Glutamatergic neuron (in vitro differentiated cells): ENCODE results near the gene PEX10. TPM values are rescaled to one million over a fixed set of nuclear protein-coding genes. Genes with fewer than 3 reads are reported as not detected.

ENCODE experiments used
- DNase-seq: peaks from one replicate; pipeline ENCODE4 v3.0.0; 2022
- H3K27ac Mint-ChIP-seq: one replicate; pipeline ENCODE4 v1.8.0; 2020; ENCODE audit warnings: mild to moderate bottlenecking, mixed read lengths, inconsistent platforms; ENCODE audit not compliant: unreplicated experiment
- H3K27me3 Mint-ChIP-seq: one replicate; pipeline ENCODE4 v1.8.0; 2020; ENCODE audit warnings: mild to moderate bottlenecking, moderate library complexity, mixed read lengths, inconsistent platforms; ENCODE audit not compliant: unreplicated experiment
- H3K36me3 Mint-ChIP-seq: one replicate; pipeline ENCODE4 v1.8.0; 2020; ENCODE audit warnings: mild to moderate bottlenecking, mixed read lengths, inconsistent platforms; ENCODE audit not compliant: unreplicated experiment
- H3K4me1 Mint-ChIP-seq: one replicate; pipeline ENCODE4 v1.8.0; 2020; ENCODE audit warnings: mild to moderate bottlenecking, low read depth, mixed read lengths, inconsistent platforms; ENCODE audit not compliant: unreplicated experiment
- H3K4me3 Mint-ChIP-seq: one replicate; pipeline ENCODE4 v1.8.0; 2020; ENCODE audit warnings: mild to moderate bottlenecking, mixed read lengths, inconsistent platforms; ENCODE audit not compliant: unreplicated experiment
- H3K9me3 Mint-ChIP-seq: one replicate; pipeline ENCODE4 v1.8.0; 2020; ENCODE audit warnings: mild to moderate bottlenecking, moderate library complexity, mixed read lengths, inconsistent platforms; ENCODE audit not compliant: unreplicated experiment
- total RNA-seq: library from RNA; stranded (reverse); fragmentation: NEBNext Ultra II Directional; extraction: Animal tissue kit (Norgen Biotek cat#: 25700); gene quantifications from one replicate; pipeline ENCODE4 v1.2.1, GENCODE V29; 2021; ENCODE audit not compliant: unreplicated experiment
- TF ChIP-seq, protein P1 (sequence below): fragments of 200-600 bp; sonication (generic); IDR thresholded peaks from one replicate; pipeline ENCODE4 v1.5.0; 2021; ENCODE audit not compliant: partially characterized antibody, unreplicated experiment

The PEX10 gene
- total RNA-seq, 1 donor from 2014 or later: 14.0 TPM

DNA sequence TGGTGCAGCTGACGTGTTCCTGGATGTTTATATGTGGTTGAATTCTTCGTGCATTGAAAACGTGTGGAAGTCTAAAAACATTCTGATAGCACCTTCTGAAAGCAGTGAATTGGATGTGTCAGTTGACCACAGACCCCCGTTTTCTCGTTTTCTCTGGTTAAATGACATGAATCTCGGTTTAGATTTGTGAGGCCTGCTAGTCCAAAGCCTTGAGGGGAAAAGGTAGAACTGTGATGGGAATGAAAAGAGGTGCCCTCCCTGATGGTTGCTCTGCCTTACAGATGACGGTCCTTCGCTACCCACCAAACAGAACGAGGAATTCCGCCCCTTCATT is 11.8 kb downstream of the PEX10 start:
- TF ChIP-seq, protein P1, sequence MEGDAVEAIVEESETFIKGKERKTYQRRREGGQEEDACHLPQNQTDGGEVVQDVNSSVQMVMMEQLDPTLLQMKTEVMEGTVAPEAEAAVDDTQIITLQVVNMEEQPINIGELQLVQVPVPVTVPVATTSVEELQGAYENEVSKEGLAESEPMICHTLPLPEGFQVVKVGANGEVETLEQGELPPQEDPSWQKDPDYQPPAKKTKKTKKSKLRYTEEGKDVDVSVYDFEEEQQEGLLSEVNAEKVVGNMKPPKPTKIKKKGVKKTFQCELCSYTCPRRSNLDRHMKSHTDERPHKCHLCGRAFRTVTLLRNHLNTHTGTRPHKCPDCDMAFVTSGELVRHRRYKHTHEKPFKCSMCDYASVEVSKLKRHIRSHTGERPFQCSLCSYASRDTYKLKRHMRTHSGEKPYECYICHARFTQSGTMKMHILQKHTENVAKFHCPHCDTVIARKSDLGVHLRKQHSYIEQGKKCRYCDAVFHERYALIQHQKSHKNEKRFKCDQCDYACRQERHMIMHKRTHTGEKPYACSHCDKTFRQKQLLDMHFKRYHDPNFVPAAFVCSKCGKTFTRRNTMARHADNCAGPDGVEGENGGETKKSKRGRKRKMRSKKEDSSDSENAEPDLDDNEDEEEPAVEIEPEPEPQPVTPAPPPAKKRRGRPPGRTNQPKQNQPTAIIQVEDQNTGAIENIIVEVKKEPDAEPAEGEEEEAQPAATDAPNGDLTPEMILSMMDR: no peak
- no peaks in the 10 kb centered on the region for H3K9me3 Mint-ChIP-seq

DNA sequence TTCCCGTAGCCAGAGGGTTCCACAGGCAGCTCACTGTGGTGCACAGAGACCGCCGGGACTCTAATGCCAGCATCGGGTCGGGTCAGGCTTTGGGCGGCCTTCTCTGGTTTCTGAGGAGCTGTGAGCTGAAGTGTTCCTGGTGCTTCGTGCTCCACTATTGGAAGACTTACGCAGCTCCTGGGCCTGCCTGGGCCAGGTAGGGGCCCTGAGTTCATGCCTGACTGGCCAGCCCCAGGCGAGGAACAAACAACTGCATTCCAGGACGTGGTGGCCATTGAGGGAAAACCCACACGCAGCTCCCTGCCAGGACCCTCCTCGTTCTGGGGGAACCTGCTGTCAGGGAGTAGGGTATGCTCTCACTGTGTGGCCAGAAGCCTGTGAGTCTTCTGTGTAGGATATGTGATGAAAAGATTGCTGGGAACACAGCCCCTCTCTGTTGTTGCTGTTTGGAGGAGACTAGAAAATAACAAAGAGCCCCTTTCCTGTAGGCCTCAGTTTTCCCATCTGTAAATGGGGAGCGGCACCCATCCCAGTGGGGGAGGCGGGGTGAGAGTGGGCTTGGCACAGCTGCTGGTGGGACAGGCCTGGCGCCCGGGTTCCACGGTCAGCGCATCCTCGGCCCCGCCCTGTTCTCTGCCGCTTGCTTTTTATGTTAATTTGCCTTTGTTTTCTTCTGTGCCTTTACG is 12.3 kb downstream of the PEX10 start:
- no peaks in the 10 kb centered on the region for H3K4me1 Mint-ChIP-seq
- H3K27me3 Mint-ChIP-seq: no peaks in the 10 kb centered on the region
- TF ChIP-seq, protein P1: no peak
- DNase-seq: no peak
- peaks cover 5% of the 10 kb centered on the region for H3K36me3 Mint-ChIP-seq
- no peak overlapping the region for H3K4me3 Mint-ChIP-seq
- H3K27ac Mint-ChIP-seq: no peak overlapping the region
- no peaks in the 10 kb centered on the region for H3K9me3 Mint-ChIP-seq

More for the DNA sequence above, 11.8 kb downstream of the PEX10 start:
- Mint-ChIP-seq H3K4me3 (no peak overlapping the region), H3K27ac (no peak overlapping the region), H3K4me1 (no peaks in the 10 kb centered on the region), H3K27me3 (no peaks in the 10 kb centered on the region), H3K36me3 (peaks cover 5% of the 10 kb centered on the region)
- no peak for DNase-seq

DNA sequence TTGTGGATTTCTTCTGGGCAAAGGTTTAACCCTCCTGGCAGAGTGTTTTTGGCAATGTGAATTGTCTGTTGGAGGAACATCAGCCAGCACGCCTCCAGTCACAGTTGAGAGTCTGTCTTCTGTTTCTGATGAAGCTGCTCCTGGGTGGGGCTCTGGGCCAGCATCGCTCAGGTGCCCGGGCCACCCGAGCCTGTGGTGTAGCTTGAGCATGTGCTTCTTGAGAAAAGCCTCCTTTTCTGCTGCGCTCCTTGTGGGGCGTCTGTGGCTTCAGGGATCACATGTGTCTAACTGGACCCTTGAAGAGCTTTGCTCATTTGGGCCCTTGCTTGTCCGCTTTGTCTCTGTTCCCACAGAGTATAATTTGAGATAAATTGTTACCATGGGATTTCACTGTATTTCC is 13.5 kb downstream of the PEX10 start:
- Mint-ChIP-seq H3K9me3 (no peaks in the 10 kb centered on the region), H3K4me3 (no peak overlapping the region), H3K36me3 (peaks cover 5% of the 10 kb centered on the region), H3K27ac (no peak overlapping the region), H3K27me3 (no peaks in the 10 kb centered on the region), H3K4me1 (peaks cover 4% of the 10 kb centered on the region)
- no peak for DNase-seq
- TF ChIP-seq, protein P1: no peak

DNA sequence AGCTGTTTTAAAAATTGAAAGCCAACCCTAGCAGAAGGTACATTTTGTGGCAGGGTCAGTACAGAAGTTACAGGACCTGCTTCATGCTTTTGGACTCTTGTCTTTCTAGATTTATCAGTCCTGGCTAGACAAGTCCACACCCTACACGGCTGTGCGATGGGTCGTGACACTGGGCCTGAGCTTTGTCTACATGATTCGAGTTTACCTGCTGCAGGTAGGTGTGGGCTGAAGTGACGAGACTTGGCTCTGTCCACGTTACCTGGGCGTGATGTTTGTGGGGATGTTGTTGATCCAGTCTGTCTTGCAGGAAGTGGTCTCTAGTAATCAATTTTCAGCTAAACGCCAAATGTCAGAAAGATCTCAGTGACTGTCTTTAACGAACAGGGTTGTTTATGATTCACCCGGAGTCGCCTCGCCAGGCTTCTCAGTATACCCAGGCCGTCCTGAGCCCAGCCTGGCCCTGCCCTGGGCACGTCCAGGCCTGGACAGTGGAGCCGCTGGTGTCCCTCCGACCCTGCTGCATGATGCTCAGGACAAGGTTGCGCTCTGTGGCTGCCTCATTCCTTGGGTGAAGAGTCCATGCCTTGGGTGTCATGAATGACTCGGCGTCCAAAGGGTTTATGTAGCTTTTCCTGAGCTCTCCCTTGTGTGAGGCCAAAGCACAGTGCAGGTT is 15.2 kb downstream of the PEX10 start:
- H3K27me3 Mint-ChIP-seq: peaks cover 3% of the 10 kb centered on the region
- no peak overlapping the region for H3K4me3 Mint-ChIP-seq
- TF ChIP-seq, protein P1: no peak
- no peak for DNase-seq
- H3K36me3 Mint-ChIP-seq: peaks cover 5% of the 10 kb centered on the region
- peaks cover 12% of the 10 kb centered on the region for H3K4me1 Mint-ChIP-seq
- no peak overlapping the region for H3K27ac Mint-ChIP-seq
- peaks cover 4% of the 10 kb centered on the region for H3K9me3 Mint-ChIP-seq

DNA sequence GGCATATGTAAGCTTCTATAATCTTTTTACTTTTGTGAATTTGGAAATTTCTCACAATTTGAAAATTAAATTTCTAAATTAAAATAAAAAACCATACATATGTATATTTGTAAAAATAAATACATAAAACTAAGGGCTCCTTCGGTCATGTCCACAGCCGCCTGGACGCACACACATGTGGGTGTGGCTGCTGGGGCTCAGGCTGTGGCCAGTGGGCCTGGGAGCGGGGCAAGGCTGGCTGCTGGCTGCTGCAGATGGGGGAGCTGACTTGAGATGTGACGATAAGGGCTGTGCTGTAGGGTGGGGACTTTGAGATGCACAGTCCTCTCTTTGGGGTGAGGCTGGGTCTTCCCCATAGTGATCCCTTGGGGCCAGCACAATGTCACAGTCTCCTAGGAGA is 15.9 kb downstream of the PEX10 start:
- DNase-seq: no peak
- TF ChIP-seq, protein P1: no peak
- Mint-ChIP-seq H3K9me3 (peaks cover 4% of the 10 kb centered on the region), H3K4me1 (peaks cover 12% of the 10 kb centered on the region), H3K4me3 (no peak overlapping the region), H3K27ac (no peak overlapping the region), H3K36me3 (peaks cover 5% of the 10 kb centered on the region), H3K27me3 (peaks cover 3% of the 10 kb centered on the region)
